A673 (cell line): ENCODE measurements around the gene HS3ST5.

Experiments
- CTCF ChIP-seq: fragments of 300-800, 200-600 bp; sonication (generic); conservative IDR thresholded peaks from 2 replicates; pipeline ENCODE4 v1.5.1; 2017; ENCODE audit warnings: low read depth, mild to moderate bottlenecking, antibody characterized with exemption, low read length, moderate library complexity, mixed read lengths
- EZH2 ChIP-seq: fragments of 200-600 bp; sonication (generic); IDR thresholded peaks from 2 replicates; pipeline ENCODE4 v1.6.1; 2017; ENCODE audit warnings: borderline replicate concordance, low read depth, mild to moderate bottlenecking, mixed read lengths, antibody characterized with exemption, low read length; ENCODE audit not compliant: poor library complexity, severe bottlenecking

GRCh38 chr6:114155763-114156162 lies 187.1 kb downstream of the HS3ST5 start:
- TF ChIP-seq CTCF (no peak), EZH2 (no peak)
